DOHH2 (cell line): ENCODE results near the gene MPPED2.

Experiments used
- H3F3A ChIP-seq: fragments of 200-600 bp; sonication (generic), shearing (Covaris generic); 2 replicates; pipeline ENCODE4 v1.6.0; 2016; ENCODE audit warnings: antibody characterized with exemption, mild to moderate bottlenecking; ENCODE audit not compliant: control insufficient read depth, insufficient read depth
- H3K27ac ChIP-seq: fragments of 200-600 bp; sonication (generic); 2 replicates; pipeline ENCODE4 v1.5.1; 2014; ENCODE audit warnings: low read depth, mild to moderate bottlenecking, low read length, moderate library complexity
- H3K27me3 ChIP-seq: fragments of 200-600 bp; sonication (generic); 2 replicates; pipeline ENCODE4 v1.6.1; 2014; ENCODE audit warnings: mild to moderate bottlenecking, low read length, mixed read lengths; ENCODE audit not compliant: control insufficient read depth
- H3K36me3 ChIP-seq: fragments of 200-600 bp; sonication (generic); 2 replicates; pipeline ENCODE4 v1.6.1; 2014; ENCODE audit warnings: mild to moderate bottlenecking, low read length, moderate library complexity, mixed read lengths; ENCODE audit not compliant: control insufficient read depth
- H3K4me1 ChIP-seq: fragments of 200-600 bp; sonication (generic); 2 replicates; pipeline ENCODE4 v1.6.1; 2014; ENCODE audit warnings: mild to moderate bottlenecking, low read length, mixed read lengths; ENCODE audit not compliant: control insufficient read depth
- H3K4me2 ChIP-seq: fragments of 200-600 bp; sonication (generic); 2 replicates; pipeline ENCODE4 v1.6.0; 2014; ENCODE audit warnings: mild to moderate bottlenecking, low read length, moderate library complexity
- H3K4me3 ChIP-seq: fragments of 200-600 bp; sonication (generic); 2 replicates; pipeline ENCODE4 v1.5.1; 2014; ENCODE audit warnings: mild to moderate bottlenecking, low read length, mixed read lengths
- H3K79me2 ChIP-seq: fragments of 200-600 bp; sonication (generic); 2 replicates; pipeline ENCODE4 v1.6.1; 2014; ENCODE audit warnings: mild to moderate bottlenecking, low read length, mixed read lengths; ENCODE audit not compliant: control insufficient read depth
- H3K9me2 ChIP-seq: fragments of 200-600 bp; sonication (generic); replicated peaks from 2 replicates; pipeline ENCODE4 v1.6.1; 2014; ENCODE audit warnings: mild to moderate bottlenecking, low read length, mixed read lengths; ENCODE audit not compliant: control insufficient read depth
- H3K9me3 ChIP-seq: fragments of 200-600 bp; sonication (generic); 2 replicates; pipeline ENCODE4 v1.6.1; 2014; ENCODE audit warnings: antibody characterized with exemption, low read length, mixed read lengths; ENCODE audit not compliant: control insufficient read depth, insufficient read depth
- H4K20me1 ChIP-seq: fragments of 200-600 bp; sonication (generic); 2 replicates; pipeline ENCODE4 v1.6.0; 2014; ENCODE audit warnings: low read depth, mild to moderate bottlenecking, antibody characterized with exemption, low read length, moderate library complexity; ENCODE audit not compliant: control insufficient read depth, insufficient read depth
- EZH2phosphoT487 ChIP-seq: fragments of 200-600 bp; sonication (generic); IDR thresholded peaks from 2 replicates; pipeline ENCODE4 v1.6.1; 2017; ENCODE audit warnings: borderline replicate concordance, mild to moderate bottlenecking, antibody characterized with exemption, low read length, moderate library complexity, mixed read lengths
- TF ChIP-seq, protein P1 (sequence below): fragments of 200-600 bp; sonication (generic); IDR thresholded peaks from one replicate; pipeline ENCODE4 v1.5.1; 2014; ENCODE audit warnings: antibody characterized with exemption, mild to moderate bottlenecking, low read depth, low read length; ENCODE audit not compliant: poor library complexity, severe bottlenecking

MPPED2 gene

GRCh38 chr11:30429550-30429949, 156.6 kb downstream of the MPPED2 start:
- Histone ChIP-seq H3K36me3 (no peaks in the 10 kb centered on the region), H3K27ac (no peak overlapping the region), H3K4me2 (no peak overlapping the region), H3K4me3 (no peak overlapping the region), H3K27me3 (no peaks in the 10 kb centered on the region), H3K9me3 (no peaks in the 10 kb centered on the region), H3K79me2 (no peaks in the 10 kb centered on the region), H3K4me1 (no peaks in the 10 kb centered on the region), H4K20me1 (no peaks in the 10 kb centered on the region), H3F3A (no peaks in the 10 kb centered on the region), H3K9me2 (no peaks in the 10 kb centered on the region)
- TF ChIP-seq, protein P1, sequence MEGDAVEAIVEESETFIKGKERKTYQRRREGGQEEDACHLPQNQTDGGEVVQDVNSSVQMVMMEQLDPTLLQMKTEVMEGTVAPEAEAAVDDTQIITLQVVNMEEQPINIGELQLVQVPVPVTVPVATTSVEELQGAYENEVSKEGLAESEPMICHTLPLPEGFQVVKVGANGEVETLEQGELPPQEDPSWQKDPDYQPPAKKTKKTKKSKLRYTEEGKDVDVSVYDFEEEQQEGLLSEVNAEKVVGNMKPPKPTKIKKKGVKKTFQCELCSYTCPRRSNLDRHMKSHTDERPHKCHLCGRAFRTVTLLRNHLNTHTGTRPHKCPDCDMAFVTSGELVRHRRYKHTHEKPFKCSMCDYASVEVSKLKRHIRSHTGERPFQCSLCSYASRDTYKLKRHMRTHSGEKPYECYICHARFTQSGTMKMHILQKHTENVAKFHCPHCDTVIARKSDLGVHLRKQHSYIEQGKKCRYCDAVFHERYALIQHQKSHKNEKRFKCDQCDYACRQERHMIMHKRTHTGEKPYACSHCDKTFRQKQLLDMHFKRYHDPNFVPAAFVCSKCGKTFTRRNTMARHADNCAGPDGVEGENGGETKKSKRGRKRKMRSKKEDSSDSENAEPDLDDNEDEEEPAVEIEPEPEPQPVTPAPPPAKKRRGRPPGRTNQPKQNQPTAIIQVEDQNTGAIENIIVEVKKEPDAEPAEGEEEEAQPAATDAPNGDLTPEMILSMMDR: no peak
- no peak for TF ChIP-seq EZH2phosphoT487

GRCh38 chr11:30426781-30427180, 159.4 kb downstream of the MPPED2 start:
- H3K9me2 ChIP-seq: no peaks in the 10 kb centered on the region
- no peaks in the 10 kb centered on the region for H3K27me3 ChIP-seq
- H3K9me3 ChIP-seq: no peaks in the 10 kb centered on the region
- no peaks in the 10 kb centered on the region for H3K36me3 ChIP-seq
- no peak for TF ChIP-seq EZH2phosphoT487
- TF ChIP-seq, protein P1: no peak
- H3K4me1 ChIP-seq: no peaks in the 10 kb centered on the region
- H3K4me2 ChIP-seq: no peak overlapping the region
- no peaks in the 10 kb centered on the region for H3F3A ChIP-seq
- H3K27ac ChIP-seq: no peak overlapping the region
- no peaks in the 10 kb centered on the region for H3K79me2 ChIP-seq
- no peaks in the 10 kb centered on the region for H4K20me1 ChIP-seq
- no peak overlapping the region for H3K4me3 ChIP-seq

GRCh38 chr11:30424844-30425243, 161.3 kb downstream of the MPPED2 start:
- H3K27me3 ChIP-seq: no peaks in the 10 kb centered on the region
- no peaks in the 10 kb centered on the region for H3K36me3 ChIP-seq
- H4K20me1 ChIP-seq: no peaks in the 10 kb centered on the region
- H3F3A ChIP-seq: no peaks in the 10 kb centered on the region
- H3K9me2 ChIP-seq: no peaks in the 10 kb centered on the region
- no peaks in the 10 kb centered on the region for H3K9me3 ChIP-seq
- no peak for TF ChIP-seq EZH2phosphoT487
- TF ChIP-seq, protein P1: no peak
- H3K4me1 ChIP-seq: no peaks in the 10 kb centered on the region
- H3K4me3 ChIP-seq: no peak overlapping the region
- H3K27ac ChIP-seq: no peak overlapping the region
- no peak overlapping the region for H3K4me2 ChIP-seq
- H3K79me2 ChIP-seq: no peaks in the 10 kb centered on the region

- no peaks in the 10 kb centered on the region for H3K9me2 ChIP-seq
- H3K27me3 ChIP-seq: no peaks in the 10 kb centered on the region
- H3K27ac ChIP-seq: no peak overlapping the region
- TF ChIP-seq, protein P1: no peak
- TF ChIP-seq EZH2phosphoT487: no peak
- no peaks in the 10 kb centered on the region for H3K4me1 ChIP-seq
- no peaks in the 10 kb centered on the region for H3K36me3 ChIP-seq
- no peaks in the 10 kb centered on the region for H3F3A ChIP-seq
- no peak overlapping the region for H3K4me2 ChIP-seq
- no peaks in the 10 kb centered on the region for H3K9me3 ChIP-seq
- H4K20me1 ChIP-seq: no peaks in the 10 kb centered on the region
- H3K79me2 ChIP-seq: no peaks in the 10 kb centered on the region
- no peak overlapping the region for H3K4me3 ChIP-seq
Measured at GRCh38 chr11:30424321-30424720, 161.8 kb downstream of the MPPED2 start.
